Esophagus squamous epithelium (tissue), 4 donors: Measurements from ENCODE around the gene GCFC2.

Experiments used
- POLR2A ChIP-seq, 4 donors: fragments of 450-650 bp; IDR thresholded peaks; one replicate each; pipeline ENCODE4 v1.6.1; 2017; ENCODE audit warnings: antibody characterized with exemption in 4 of 4, mild to moderate bottlenecking in 4 of 4, moderate library complexity in 3 of 4
- TF ChIP-seq, protein P1 (sequence below), 6 experiments: fragments of 450-650 bp in 4 of 6; fragments of 200-600 bp in 2 of 6; sonication (generic) in 2 of 6; IDR thresholded peaks; one replicate each; pipeline ENCODE4 v1.5.1; 2016 to 2019; ENCODE audit warnings: antibody characterized with exemption in 6 of 6, mild to moderate bottlenecking in 4 of 6, moderate library complexity in 4 of 6

DNA sequence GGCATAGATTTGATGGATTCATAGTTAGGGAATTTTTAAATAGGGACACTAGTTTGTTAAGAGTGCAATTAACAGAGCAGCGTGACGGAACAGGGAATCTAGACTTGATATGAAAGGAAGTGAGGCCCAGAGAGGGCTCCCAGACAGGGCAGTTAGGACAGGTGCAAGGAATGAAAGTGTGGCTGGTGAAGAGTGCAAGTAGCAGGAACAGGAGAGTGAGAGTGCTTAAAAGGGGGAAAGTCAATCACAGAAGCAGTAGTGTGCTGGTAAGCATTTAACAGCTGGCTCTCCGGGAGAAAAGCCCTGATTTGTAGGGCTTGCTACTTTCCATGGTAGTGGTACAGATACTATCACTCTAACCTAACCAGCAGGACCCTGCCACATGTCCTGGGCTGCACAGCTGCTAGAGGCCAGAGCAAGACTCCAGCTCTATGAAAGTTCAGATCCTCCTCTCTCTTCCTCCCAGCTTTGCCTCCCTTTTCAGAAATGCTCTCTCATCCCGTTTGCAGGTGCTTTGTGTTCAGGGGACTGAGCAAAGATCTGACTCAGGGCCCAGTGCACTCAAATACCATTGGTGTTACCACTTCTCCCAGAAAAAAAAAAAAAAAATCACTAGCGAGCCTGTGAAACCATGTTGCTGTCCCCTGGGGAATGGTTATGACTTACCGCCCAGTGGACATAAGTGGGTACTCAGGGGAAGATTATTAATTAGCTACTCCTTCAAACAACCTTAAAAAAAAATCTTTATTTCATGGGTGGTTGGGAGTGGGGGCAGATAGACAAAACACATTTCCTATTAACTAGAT is 18.1 kb upstream of the GCFC2 start:
- TF ChIP-seq, protein P1, sequence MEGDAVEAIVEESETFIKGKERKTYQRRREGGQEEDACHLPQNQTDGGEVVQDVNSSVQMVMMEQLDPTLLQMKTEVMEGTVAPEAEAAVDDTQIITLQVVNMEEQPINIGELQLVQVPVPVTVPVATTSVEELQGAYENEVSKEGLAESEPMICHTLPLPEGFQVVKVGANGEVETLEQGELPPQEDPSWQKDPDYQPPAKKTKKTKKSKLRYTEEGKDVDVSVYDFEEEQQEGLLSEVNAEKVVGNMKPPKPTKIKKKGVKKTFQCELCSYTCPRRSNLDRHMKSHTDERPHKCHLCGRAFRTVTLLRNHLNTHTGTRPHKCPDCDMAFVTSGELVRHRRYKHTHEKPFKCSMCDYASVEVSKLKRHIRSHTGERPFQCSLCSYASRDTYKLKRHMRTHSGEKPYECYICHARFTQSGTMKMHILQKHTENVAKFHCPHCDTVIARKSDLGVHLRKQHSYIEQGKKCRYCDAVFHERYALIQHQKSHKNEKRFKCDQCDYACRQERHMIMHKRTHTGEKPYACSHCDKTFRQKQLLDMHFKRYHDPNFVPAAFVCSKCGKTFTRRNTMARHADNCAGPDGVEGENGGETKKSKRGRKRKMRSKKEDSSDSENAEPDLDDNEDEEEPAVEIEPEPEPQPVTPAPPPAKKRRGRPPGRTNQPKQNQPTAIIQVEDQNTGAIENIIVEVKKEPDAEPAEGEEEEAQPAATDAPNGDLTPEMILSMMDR (IDR thresholded peaks at IDR 0.05) = no peak
- TF ChIP-seq POLR2A (IDR thresholded peaks at IDR 0.05) = no peak
